HG02885 (cell line): ENCODE results near the gene LCMT1.
A peak's percentile ranks its signal among the peaks of the same experiment; 100 is the strongest.

Source experiments
- ATAC-seq: cut with Tn5 transposase; IDR thresholded peaks from one replicate; pipeline ENCODE4 v1.9.1; 2021; ENCODE audit warnings: mild to moderate bottlenecking; ENCODE audit not compliant: unreplicated experiment, poor library complexity

The LCMT1 gene

GRCh38 chr16:25181236-25181635, 69.7 kb downstream of the LCMT1 start:
- ATAC-seq = peak; percentile 53

- no peak for ATAC-seq
These were observed 73.2 kb downstream of the LCMT1 start for GRCh38 chr16:25184771-25185170.

- no peak for ATAC-seq
These were observed 75.9 kb downstream of the LCMT1 start for GRCh38 chr16:25187491-25187795.

GRCh38 chr16:25189305-25189704, 77.8 kb downstream of the LCMT1 start:
- ATAC-seq = no peak

GRCh38 chr16:25192096-25192495, 80.6 kb downstream of the LCMT1 start:
- no peak for ATAC-seq

- no peak for ATAC-seq
These were observed 82.8 kb downstream of the LCMT1 start for GRCh38 chr16:25194273-25194878.

GRCh38 chr16:25198021-25198420, 86.5 kb downstream of the LCMT1 start:
- no peak for ATAC-seq

GRCh38 chr16:25199457-25199856, 87.9 kb downstream of the LCMT1 start:
- no peak for ATAC-seq

GRCh38 chr16:25210758-25211157, 99.2 kb downstream of the LCMT1 start:
- no peak for ATAC-seq

GRCh38 chr16:25212636-25213035, 101.1 kb downstream of the LCMT1 start:
- no peak for ATAC-seq

GRCh38 chr16:25213709-25214397, 102.3 kb downstream of the LCMT1 start:
- ATAC-seq = no peak

- ATAC-seq = no peak
These were observed 105.6 kb downstream of the LCMT1 start for GRCh38 chr16:25217112-25217511.

- ATAC-seq = no peak
These were observed 106.4 kb downstream of the LCMT1 start for GRCh38 chr16:25217921-25218320.

- no peak for ATAC-seq
These were observed 107.7 kb downstream of the LCMT1 start for GRCh38 chr16:25219070-25219737.

GRCh38 chr16:25222959-25223358, 111.4 kb downstream of the LCMT1 start:
- ATAC-seq = no peak

- no peak for ATAC-seq
These were observed 112.4 kb downstream of the LCMT1 start for GRCh38 chr16:25223964-25224363.

- ATAC-seq = no peak
These were observed 113.3 kb downstream of the LCMT1 start for GRCh38 chr16:25224731-25225319.
